Fibroblast of skin of right biceps (primary cell): ENCODE data around the gene NDST1.

Source experiments
- DNase-seq: peaks from one replicate; pipeline ENCODE4 v3.0.0-alpha.2; 2013

The NDST1 gene

GRCh38 chr5:150489360-150490295 is 18.3 kb upstream of the NDST1 start:
- DNase-seq = no peak

GRCh38 chr5:150490296-150490669 is 17.6 kb upstream of the NDST1 start:
- no peak for DNase-seq

GRCh38 chr5:150490754-150491153 is 17.2 kb upstream of the NDST1 start:
- DNase-seq = no peak

- DNase-seq = no peak
Observed at GRCh38 chr5:150491876-150492275, 16.1 kb upstream of the NDST1 start.

- DNase-seq = peak; percentile 73
Observed at GRCh38 chr5:150492621-150493020, 15.3 kb upstream of the NDST1 start.

- no peak for DNase-seq
Observed at GRCh38 chr5:150496098-150496497, 11.8 kb upstream of the NDST1 start.

GRCh38 chr5:150496534-150496933 is 11.4 kb upstream of the NDST1 start:
- DNase-seq = no peak

GRCh38 chr5:150497274-150497988 is 10.5 kb upstream of the NDST1 start:
- peak; percentile 93 for DNase-seq

GRCh38 chr5:150497989-150498317 is 10.0 kb upstream of the NDST1 start:
- no peak for DNase-seq

GRCh38 chr5:150498501-150498900 is 9.4 kb upstream of the NDST1 start:
- no peak for DNase-seq

- no peak for DNase-seq
Observed at GRCh38 chr5:150498971-150499370, 9.0 kb upstream of the NDST1 start.

- DNase-seq = no peak
Observed at GRCh38 chr5:150499437-150499956, 8.4 kb upstream of the NDST1 start.

GRCh38 chr5:150500328-150500841 is 7.5 kb upstream of the NDST1 start:
- DNase-seq = no peak

- no peak for DNase-seq
Observed at GRCh38 chr5:150500905-150501304, 7.0 kb upstream of the NDST1 start.

GRCh38 chr5:150502106-150502505 is 5.8 kb upstream of the NDST1 start:
- DNase-seq = peak; percentile 63

- DNase-seq = no peak
Observed at GRCh38 chr5:150502847-150503246, 5.1 kb upstream of the NDST1 start.

GRCh38 chr5:150503386-150503785 is 4.5 kb upstream of the NDST1 start:
- no peak for DNase-seq

- DNase-seq = no peak
Observed at GRCh38 chr5:150503977-150504620, 3.8 kb upstream of the NDST1 start.

GRCh38 chr5:150505041-150505511 is 2.9 kb upstream of the NDST1 start:
- no peak for DNase-seq

- no peak for DNase-seq
Observed at GRCh38 chr5:150505816-150506215, 2.1 kb upstream of the NDST1 start.

GRCh38 chr5:150506571-150507473 is 1.1 kb upstream of the NDST1 start:
- DNase-seq = no peak

- no peak for DNase-seq
Observed at GRCh38 chr5:150508277-150508640, 328 bp downstream of the NDST1 start.
